NB4 (cell line): ENCODE results near the gene OST4.

Experiments used
- CTCF ChIP-seq: IDR thresholded peaks from one replicate; pipeline ENCODE4 v1.5.1; 2012; ENCODE audit warnings: low read depth, low read length
- MYC ChIP-seq: IDR thresholded peaks from 2 replicates; pipeline ENCODE4 v1.6.1; 2011; ENCODE audit warnings: low read depth, low read length
- POLR2A ChIP-seq: IDR thresholded peaks from 2 replicates; pipeline ENCODE4 v1.6.1; 2011; ENCODE audit warnings: mild to moderate bottlenecking; ENCODE audit not compliant: insufficient read length; ENCODE audit errors: extremely low read depth

DNA sequence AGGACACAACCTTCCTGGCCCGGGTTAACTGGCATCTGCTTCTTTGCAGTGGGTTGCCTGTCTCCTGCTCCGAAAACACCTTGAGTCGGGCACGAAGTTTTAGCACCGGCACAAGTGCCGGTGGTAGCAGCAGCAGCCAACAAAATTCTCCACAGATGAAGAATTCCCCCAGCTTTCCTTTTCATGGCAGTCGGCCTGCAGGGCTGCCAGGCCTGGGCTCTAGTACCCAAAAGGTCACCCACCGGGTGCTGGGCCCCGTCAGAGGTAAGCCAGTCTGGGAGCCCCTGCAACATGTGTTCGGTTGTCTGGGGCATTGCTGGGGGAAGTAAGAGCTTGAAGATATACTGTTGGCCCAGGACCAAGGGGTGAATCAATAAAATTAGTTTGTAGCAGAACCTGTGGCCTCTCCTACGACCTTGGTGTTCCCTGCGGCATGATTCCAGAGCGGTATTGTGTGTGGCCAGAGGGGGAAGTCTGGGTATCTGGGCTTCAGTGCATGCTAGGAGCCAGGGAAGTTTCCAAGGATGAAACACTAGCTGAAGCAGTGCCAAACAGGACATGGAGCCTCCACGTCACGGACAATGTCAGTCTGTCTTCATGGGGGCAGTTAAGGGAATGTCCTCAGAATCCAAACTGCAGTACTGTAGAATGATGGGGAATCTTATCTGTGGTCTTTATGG lies 12.2 kb downstream of the OST4 start:
- TF ChIP-seq CTCF = no peak
- no peak for TF ChIP-seq POLR2A
- TF ChIP-seq MYC = no peak
